CD4-positive, CD25-positive, alpha-beta regulatory T cell (primary cell): ENCODE measurements around the gene TRABD2B. TPM values are rescaled to one million over a fixed set of nuclear protein-coding genes. Genes with fewer than 3 reads are reported as not detected.

Experiments used
- ATAC-seq, 2 donors: fragments of 150-1000 bp; cut with Tn5 transposase; one replicate each; pipeline ENCODE4 v1.10.0; 2021; ENCODE audit warnings: low read depth in 2 of 2, moderate number of reproducible peaks in 2 of 2, moderate library complexity in 1 of 2
- DNase-seq, 3 donors: peaks; one replicate each; pipeline versions ENCODE4 v3.0.0 to v3.0.0-alpha.2; 2012 to 2022; ENCODE audit warnings: mixed read lengths in 1 of 3
- H3K27ac ChIP-seq: one replicate; pipeline ENCODE4 v1.7.0; 2013; ENCODE audit warnings: mild to moderate bottlenecking, low read length; ENCODE audit not compliant: insufficient read depth, poor library complexity, severe bottlenecking
- H3K27me3 ChIP-seq: one replicate; pipeline ENCODE4 v1.7.0; 2013; ENCODE audit warnings: low read length; ENCODE audit not compliant: control insufficient read depth, insufficient read depth
- H3K36me3 ChIP-seq: one replicate; pipeline ENCODE4 v1.7.0; 2013; ENCODE audit warnings: mild to moderate bottlenecking, low read length, moderate library complexity; ENCODE audit not compliant: control insufficient read depth, insufficient read depth
- H3K4me1 ChIP-seq: 2 replicates; pipeline ENCODE4 v1.7.0; 2013; ENCODE audit warnings: mild to moderate bottlenecking, low read length; ENCODE audit not compliant: insufficient read depth, control insufficient read depth, poor library complexity, severe bottlenecking
- H3K4me3 ChIP-seq: one replicate; pipeline ENCODE4 v1.7.0; 2013; ENCODE audit warnings: low read depth, mild to moderate bottlenecking, low read length, moderate library complexity
- H3K9me3 ChIP-seq, 2 experiments: 1 replicate in 1 of 2; 2 replicates in 1 of 2; pipeline ENCODE4 v1.7.0; 2013; ENCODE audit warnings: low read length in 2 of 2, mild to moderate bottlenecking in 1 of 2, moderate library complexity in 1 of 2; ENCODE audit not compliant: control insufficient read depth in 2 of 2
- H3K27ac Mint-ChIP-seq, 3 donors: one replicate each; pipeline ENCODE4 v1.8.0; 2020 to 2022; ENCODE audit warnings: mild to moderate bottlenecking in 3 of 3, mixed read lengths in 3 of 3, moderate library complexity in 2 of 3
- H3K27me3 Mint-ChIP-seq: one replicate; pipeline ENCODE4 v1.8.0; 2022; ENCODE audit warnings: mild to moderate bottlenecking, mixed read lengths
- H3K36me3 Mint-ChIP-seq: one replicate; pipeline ENCODE4 v1.8.0; 2020; ENCODE audit warnings: mixed read lengths
- H3K4me1 Mint-ChIP-seq, 4 donors: one replicate each; pipeline ENCODE4 v1.8.0; 2020 to 2022; ENCODE audit warnings: mixed read lengths in 4 of 4, mild to moderate bottlenecking in 1 of 4
- H3K4me3 Mint-ChIP-seq, 4 donors: one replicate each; pipeline ENCODE4 v1.8.0; 2020 to 2022; ENCODE audit warnings: mild to moderate bottlenecking in 4 of 4, mixed read lengths in 4 of 4, moderate library complexity in 3 of 4
- H3K9me3 Mint-ChIP-seq, 7 donors: one replicate each; pipeline ENCODE4 v1.8.0; 2020 to 2022; ENCODE audit warnings: mixed read lengths in 7 of 7, mild to moderate bottlenecking in 3 of 7, moderate library complexity in 2 of 7
- polyA plus RNA-seq, 4 donors: library from polyadenylated mRNA; unstranded; fragments of 300-500 nt; fragmentation: Illumina TruSeq; gene quantifications; one replicate each; pipeline ENCODE4 v1.2.3, GENCODE V29; 2021
- total RNA-seq: library from RNA; stranded (reverse); gene quantifications from one replicate; pipeline ENCODE4 v1.2.3, GENCODE V29; 2022

TRABD2B gene
- total and polyA plus RNA-seq, 5 donors from 2014 or later, result not detected

DNA sequence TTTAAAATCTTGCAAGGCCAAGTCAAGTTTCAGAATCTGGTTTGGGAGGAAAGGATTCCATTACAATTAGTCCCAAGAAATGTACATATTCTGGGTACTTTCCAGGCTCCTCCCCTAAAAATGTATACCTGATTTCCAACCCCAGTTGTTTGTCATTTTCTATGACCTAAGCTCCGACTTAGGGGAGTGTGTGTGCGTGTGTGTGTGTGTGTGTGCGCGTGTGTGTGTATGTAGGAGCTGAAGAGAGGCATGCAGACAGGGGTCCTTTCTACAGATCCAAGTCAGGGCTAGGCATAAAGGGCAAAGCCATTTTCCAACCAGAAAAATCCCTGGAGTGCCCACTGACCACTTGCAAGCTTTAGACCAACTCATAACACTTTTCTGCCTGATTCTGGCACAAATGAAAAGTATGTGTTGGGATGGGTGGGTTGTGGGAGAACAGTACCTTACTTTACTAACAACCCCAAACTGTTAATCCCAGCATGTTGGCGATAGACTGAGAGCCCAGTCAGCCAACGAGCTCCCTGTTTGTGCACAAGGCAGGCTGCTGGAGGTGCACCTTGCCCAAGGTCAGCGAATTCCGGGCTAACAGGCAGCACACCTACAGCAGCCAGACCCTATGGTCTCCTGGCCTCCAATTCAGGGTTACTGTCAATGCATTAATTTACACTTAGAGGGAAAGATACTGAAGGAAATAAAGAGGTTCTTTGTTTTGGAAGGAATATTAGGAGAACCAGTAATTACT is 1.7 kb downstream of the TRABD2B start:
- Mint-ChIP-seq H3K36me3 (no peaks in the 10 kb centered on the region), H3K9me3 (peaks cover 0 to 2% (median 0%) of the 10 kb centered on the region in 7 donors), H3K27me3 (peaks cover 68% of the 10 kb centered on the region), H3K4me1 (peaks cover 0 to 14% (median 3%) of the 10 kb centered on the region in 4 donors), H3K4me3 (peak overlapping the region in 1 of 4 donors; percentile 83), H3K27ac (no peak overlapping the region)
- no peak overlapping the region for H3K4me3 ChIP-seq
- DNase-seq (no peak), ATAC-seq (no peak)
- no peaks in the 10 kb centered on the region for H3K36me3 ChIP-seq
- H3K4me1 ChIP-seq, result peaks cover 3% of the 10 kb centered on the region
- no peaks in the 10 kb centered on the region for H3K9me3 ChIP-seq
- H3K27me3 ChIP-seq, result peaks cover 17% of the 10 kb centered on the region
- no peak overlapping the region for H3K27ac ChIP-seq

DNA sequence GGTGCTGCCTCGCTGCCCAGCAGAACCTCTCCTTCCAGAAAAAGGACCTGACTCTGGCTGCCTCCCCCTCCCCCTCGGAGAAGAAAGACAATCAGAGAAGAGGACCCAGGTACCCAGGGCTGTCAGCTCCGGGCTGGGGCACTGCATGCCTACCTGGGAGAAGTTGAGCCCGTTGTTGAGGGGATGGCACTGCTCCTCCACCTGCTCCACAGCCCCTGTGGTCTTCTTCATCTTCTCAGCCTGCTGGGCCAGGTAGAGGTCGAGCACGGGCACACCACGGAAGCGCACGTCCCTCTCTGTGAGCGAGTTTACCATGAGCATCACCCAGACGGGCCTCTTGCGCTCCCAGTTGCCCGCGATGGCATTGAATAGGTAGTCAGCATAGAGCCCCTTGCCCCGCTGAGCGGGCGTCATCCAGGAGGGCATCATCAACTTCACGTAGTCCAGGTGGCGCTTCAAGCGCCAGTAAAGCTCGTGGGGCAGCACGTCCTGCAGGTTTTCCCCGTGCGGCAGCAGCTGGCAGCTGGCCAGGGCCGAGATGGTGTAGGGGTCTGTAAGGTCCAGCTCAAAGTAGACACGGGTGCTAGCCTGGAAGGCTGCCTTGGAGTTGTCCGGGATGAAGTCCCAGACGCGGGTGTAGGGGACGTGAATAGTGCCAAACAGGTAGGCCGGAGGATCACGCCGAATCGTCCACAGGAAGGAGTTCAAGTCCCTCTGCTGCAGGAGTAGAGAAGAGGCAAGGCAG is 3.1 kb downstream of the TRABD2B start:
- Mint-ChIP-seq H3K4me1 (peaks cover 0 to 14% (median 3%) of the 10 kb centered on the region in 4 donors), H3K4me3 (no peak overlapping the region), H3K36me3 (no peaks in the 10 kb centered on the region), H3K27me3 (peaks cover 64% of the 10 kb centered on the region), H3K9me3 (peaks cover 0 to 2% (median 0%) of the 10 kb centered on the region in 7 donors), H3K27ac (no peak overlapping the region)
- Histone ChIP-seq H3K36me3 (no peaks in the 10 kb centered on the region), H3K4me1 (peaks cover 3% of the 10 kb centered on the region), H3K9me3 (no peaks in the 10 kb centered on the region), H3K27ac (no peak overlapping the region), H3K27me3 (peaks cover 17% of the 10 kb centered on the region), H3K4me3 (no peak overlapping the region)
- DNase-seq, result no peak
- no peak for ATAC-seq

DNA sequence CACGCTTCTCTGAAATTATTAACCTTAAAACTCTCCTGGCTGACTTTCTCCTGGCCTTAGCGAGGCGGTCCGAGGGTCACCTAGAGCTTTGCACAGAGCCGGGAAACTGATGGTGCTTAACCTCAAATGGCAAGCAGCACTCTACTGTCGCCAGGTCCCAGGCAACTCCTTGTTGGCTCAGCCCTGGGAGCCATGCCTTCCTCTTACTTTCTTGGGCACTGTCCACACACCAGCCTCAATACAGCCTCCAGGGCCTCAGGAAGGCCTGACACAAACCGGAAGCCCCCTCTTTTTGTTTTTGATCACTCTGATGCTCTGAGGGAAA is 3.8 kb downstream of the TRABD2B start:
- H3K4me3 Mint-ChIP-seq, result no peak overlapping the region
- ATAC-seq, result no peak

DNA sequence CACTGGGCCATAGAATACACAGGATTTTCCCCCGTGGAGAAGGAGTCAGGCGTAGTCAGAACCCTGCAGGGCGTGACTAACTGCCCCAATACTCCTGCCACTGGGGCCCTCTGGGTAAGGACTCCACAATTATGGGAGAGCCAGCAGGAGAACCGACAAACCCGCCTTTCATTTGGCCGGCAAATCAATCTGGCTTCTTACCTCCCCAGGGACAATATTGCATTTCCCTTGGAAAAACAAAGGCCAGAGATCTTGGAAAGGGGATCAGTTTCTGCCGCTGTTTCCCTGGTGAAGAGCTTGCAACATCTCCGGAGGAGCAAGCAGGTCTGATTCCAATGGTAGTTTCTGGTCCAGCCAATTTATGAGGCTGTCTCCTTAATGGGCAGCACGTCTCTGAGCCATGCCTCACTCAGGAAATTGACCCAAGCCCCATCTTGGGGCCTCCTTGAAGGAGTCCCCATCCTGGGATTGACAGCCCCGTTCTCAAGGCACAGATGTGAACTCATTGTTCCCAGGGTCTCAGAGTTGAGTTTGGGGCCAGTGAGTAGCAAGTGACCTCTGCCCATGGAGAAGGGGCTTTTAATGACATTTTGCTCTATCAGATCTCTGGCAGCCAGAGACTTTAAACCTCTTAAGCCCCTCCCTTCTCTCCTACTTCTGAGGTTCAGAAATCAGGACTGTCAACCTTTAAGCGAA is 4.3 kb downstream of the TRABD2B start:
- Mint-ChIP-seq H3K4me1 (peaks cover 0 to 10% (median 3%) of the 10 kb centered on the region in 4 donors), H3K4me3 (no peak overlapping the region), H3K27me3 (peaks cover 58% of the 10 kb centered on the region), H3K27ac (no peak overlapping the region), H3K9me3 (peaks cover 0 to 2% (median 0%) of the 10 kb centered on the region in 7 donors), H3K36me3 (no peaks in the 10 kb centered on the region)
- peaks cover 3% of the 10 kb centered on the region for H3K4me1 ChIP-seq
- no peak overlapping the region for H3K27ac ChIP-seq
- H3K9me3 ChIP-seq, result no peaks in the 10 kb centered on the region
- H3K4me3 ChIP-seq, result no peak overlapping the region
- DNase-seq, result no peak
- no peaks in the 10 kb centered on the region for H3K36me3 ChIP-seq
- peaks cover 11% of the 10 kb centered on the region for H3K27me3 ChIP-seq
- ATAC-seq, result no peak

More for the DNA sequence above, 3.8 kb downstream of the TRABD2B start:
- Histone ChIP-seq H3K4me3 (no peak overlapping the region), H3K9me3 (no peaks in the 10 kb centered on the region), H3K27me3 (peaks cover 16% of the 10 kb centered on the region), H3K27ac (no peak overlapping the region), H3K4me1 (peaks cover 3% of the 10 kb centered on the region), H3K36me3 (no peaks in the 10 kb centered on the region)
- Mint-ChIP-seq H3K9me3 (peaks cover 0 to 2% (median 0%) of the 10 kb centered on the region in 7 donors), H3K27me3 (peaks cover 59% of the 10 kb centered on the region), H3K36me3 (no peaks in the 10 kb centered on the region), H3K27ac (no peak overlapping the region), H3K4me1 (peaks cover 0 to 12% (median 3%) of the 10 kb centered on the region in 4 donors)
- DNase-seq, result no peak

DNA sequence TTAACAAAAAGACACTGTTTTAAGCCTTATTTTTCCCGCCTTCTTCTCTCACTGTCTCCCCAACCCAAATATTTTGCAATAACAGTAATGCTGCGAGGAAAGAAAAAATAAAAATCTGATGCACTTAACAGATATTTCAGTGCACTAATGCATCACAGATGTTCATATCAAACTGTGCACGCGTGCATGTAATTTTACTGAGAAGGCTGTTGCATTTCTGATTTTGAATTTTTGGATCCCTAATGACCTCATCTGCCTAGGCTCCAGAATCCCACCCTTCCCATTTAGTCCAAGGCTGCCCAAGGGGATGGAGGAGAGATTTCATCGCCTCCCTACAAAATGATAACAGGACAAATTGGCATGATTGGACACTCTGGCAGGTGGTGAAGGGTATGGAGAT is 5.5 kb downstream of the TRABD2B start:
- H3K36me3 Mint-ChIP-seq, result no peaks in the 10 kb centered on the region
- H3K9me3 Mint-ChIP-seq, result peaks cover 0 to 2% (median 0%) of the 10 kb centered on the region in 7 donors
- H3K4me1 ChIP-seq, result no peaks in the 10 kb centered on the region
- H3K27ac ChIP-seq, result no peak overlapping the region
- peaks cover 59% of the 10 kb centered on the region for H3K27me3 Mint-ChIP-seq
- H3K27me3 ChIP-seq, result peaks cover 9% of the 10 kb centered on the region
- no peak overlapping the region for H3K27ac Mint-ChIP-seq
- no peak overlapping the region for H3K4me3 Mint-ChIP-seq
- H3K4me3 ChIP-seq, result no peak overlapping the region
- H3K9me3 ChIP-seq, result no peaks in the 10 kb centered on the region
- H3K36me3 ChIP-seq, result no peaks in the 10 kb centered on the region
- no peak for ATAC-seq
- DNase-seq, result no peak
- peaks cover 0 to 7% (median 3%) of the 10 kb centered on the region in 4 donors for H3K4me1 Mint-ChIP-seq

DNA sequence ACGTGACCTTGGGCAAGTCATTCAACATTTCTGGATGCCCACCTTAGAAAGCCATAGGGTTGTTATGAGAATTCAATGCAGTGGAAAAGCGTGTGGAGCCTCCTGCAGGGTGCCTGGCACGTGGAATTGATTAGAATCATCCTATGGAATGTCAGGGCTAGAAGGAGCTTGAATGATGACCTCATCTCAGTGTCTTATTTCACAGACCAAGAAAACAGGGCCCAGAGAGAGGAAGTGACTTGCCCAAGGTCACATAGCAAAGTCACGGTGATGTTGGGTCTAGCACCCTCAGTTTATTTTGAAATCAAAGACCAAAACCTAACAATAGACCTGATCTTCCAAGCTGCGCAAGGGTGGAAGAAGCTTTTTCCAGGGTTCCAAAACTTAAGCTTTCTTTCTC is 6.0 kb downstream of the TRABD2B start:
- ATAC-seq (no peak), DNase-seq (no peak)
- Mint-ChIP-seq H3K4me1 (peaks cover 0 to 6% (median 3%) of the 10 kb centered on the region in 4 donors), H3K36me3 (no peaks in the 10 kb centered on the region), H3K9me3 (peaks cover 0 to 2% (median 0%) of the 10 kb centered on the region in 7 donors), H3K27ac (peak overlapping the region in 1 of 3 donors; percentile 7), H3K27me3 (peaks cover 57% of the 10 kb centered on the region), H3K4me3 (no peak overlapping the region)
- H3K4me3 ChIP-seq, result no peak overlapping the region
- no peaks in the 10 kb centered on the region for H3K36me3 ChIP-seq
- no peak overlapping the region for H3K27ac ChIP-seq
- peaks cover 9% of the 10 kb centered on the region for H3K27me3 ChIP-seq
- no peaks in the 10 kb centered on the region for H3K9me3 ChIP-seq
- no peaks in the 10 kb centered on the region for H3K4me1 ChIP-seq

DNA sequence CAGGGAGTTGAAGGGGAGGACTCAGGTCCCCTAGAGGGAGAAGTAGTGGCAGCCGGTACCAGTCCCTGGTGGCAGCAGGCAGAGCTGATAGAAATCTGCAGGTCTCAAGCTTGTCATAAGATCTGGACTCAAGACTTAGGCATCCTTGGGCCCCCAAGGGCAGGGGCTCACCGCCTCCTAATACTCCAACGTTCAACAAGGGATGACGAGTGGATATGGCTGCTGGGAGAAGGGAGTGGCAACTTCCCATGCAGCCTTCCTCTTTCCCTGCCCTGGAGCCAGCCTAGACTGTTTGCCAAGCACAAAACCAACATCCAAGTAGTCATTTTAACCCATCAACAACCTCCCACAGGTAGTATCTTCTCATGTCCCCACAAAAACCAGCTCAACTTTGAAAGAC is 6.9 kb downstream of the TRABD2B start:
- Mint-ChIP-seq H3K4me1 (no peaks in the 10 kb centered on the region), H3K36me3 (no peaks in the 10 kb centered on the region), H3K27me3 (peaks cover 48% of the 10 kb centered on the region), H3K27ac (no peak overlapping the region), H3K9me3 (peaks cover 0 to 2% (median 0%) of the 10 kb centered on the region in 7 donors), H3K4me3 (no peak overlapping the region)
- DNase-seq (no peak), ATAC-seq (no peak)
- H3K27ac ChIP-seq, result no peak overlapping the region
- peaks cover 2% of the 10 kb centered on the region for H3K27me3 ChIP-seq
- no peak overlapping the region for H3K4me3 ChIP-seq
- H3K9me3 ChIP-seq, result no peaks in the 10 kb centered on the region
- no peaks in the 10 kb centered on the region for H3K36me3 ChIP-seq
- H3K4me1 ChIP-seq, result no peaks in the 10 kb centered on the region
